Immature natural killer cell (primary cell): ENCODE data around the gene CSF1. TPM values are rescaled to one million over a fixed set of nuclear protein-coding genes. Genes with fewer than 3 reads are reported as not detected.
"Not testable (repeated sequence)": the region's sequence is repeated elsewhere in the genome, so short reads cannot be mapped to it uniquely, and the experiment has no call there.

Source experiments
- DNase-seq, 3 donors: peaks; one replicate each; pipeline ENCODE4 v3.0.0; 2022; ENCODE audit warnings: mixed read lengths in 1 of 3
- H3K27ac Mint-ChIP-seq, 6 donors: one replicate each; pipeline ENCODE4 v1.8.0; 2020; ENCODE audit warnings: mixed read lengths in 6 of 6, mild to moderate bottlenecking in 5 of 6, inconsistent platforms in 4 of 6, moderate library complexity in 3 of 6
- H3K27me3 Mint-ChIP-seq, 3 donors: one replicate each; pipeline ENCODE4 v1.8.0; 2020 to 2021; ENCODE audit warnings: low read depth in 3 of 3, mild to moderate bottlenecking in 3 of 3, mixed read lengths in 3 of 3, moderate library complexity in 3 of 3, inconsistent platforms in 1 of 3
- H3K36me3 Mint-ChIP-seq, 3 donors: one replicate each; pipeline ENCODE4 v1.8.0; 2020; ENCODE audit warnings: mixed read lengths in 3 of 3, inconsistent platforms in 2 of 3, mild to moderate bottlenecking in 2 of 3
- H3K4me1 Mint-ChIP-seq, 2 donors: one replicate each; pipeline ENCODE4 v1.8.0; 2020; ENCODE audit warnings: inconsistent platforms in 2 of 2, mild to moderate bottlenecking in 2 of 2, mixed read lengths in 2 of 2, moderate library complexity in 1 of 2
- H3K4me3 Mint-ChIP-seq, 5 donors: one replicate each; pipeline ENCODE4 v1.8.0; 2020; ENCODE audit warnings: mild to moderate bottlenecking in 5 of 5, mixed read lengths in 5 of 5, inconsistent platforms in 3 of 5, moderate library complexity in 3 of 5
- H3K9me3 Mint-ChIP-seq, 6 donors: one replicate each; pipeline ENCODE4 v1.8.0; 2020; ENCODE audit warnings: mild to moderate bottlenecking in 6 of 6, mixed read lengths in 6 of 6, inconsistent platforms in 4 of 6, moderate library complexity in 3 of 6
- polyA plus RNA-seq, 3 donors: library from polyadenylated mRNA; unstranded; fragments of 300-500 nt; fragmentation: Illumina TruSeq; gene quantifications; one replicate each; pipeline ENCODE4 v1.2.3, GENCODE V29; 2021

CSF1 gene
- polyA plus RNA-seq = under 1 TPM; 0.55 to 0.97 (median 0.65) TPM

- Mint-ChIP-seq H3K27me3 (peaks cover 6 to 22% (median 15%) of the 10 kb centered on the region in 3 donors), H3K9me3 (no peaks in the 10 kb centered on the region), H3K4me3 (peak within 1 kb of the TSS; percentile 75 to 83 (median 80)), H3K36me3 (peaks cover 0 to 3% (median 0%) of the 10 kb centered on the region in 3 donors), H3K27ac (peak within 1 kb of the TSS in 4 of 6 donors; percentile 34 to 81 (median 48)), H3K4me1 (peaks cover 25 to 28% of the 10 kb centered on the region in 2 donors)
- DNase-seq = peak; percentile 47 to 65 (median 48)
Observed at GRCh38 chr1:109910123-109910962, at the start of gene CSF1. Gene CSF1, plus strand, starts transcription at chr1:109910849. Its CDS starts 175 bp downstream, at chr1:109911024.

- not testable (repeated sequence) for H3K27ac Mint-ChIP-seq, H3K9me3 Mint-ChIP-seq, H3K36me3 Mint-ChIP-seq, H3K4me3 Mint-ChIP-seq, H3K4me1 Mint-ChIP-seq, DNase-seq
- H3K27me3 Mint-ChIP-seq = peaks cover 3 to 14% (median 6%) of the 10 kb centered on the region in 3 donors
Observed at GRCh38 chr1:109861616-109862015, 49.0 kb upstream of the CSF1 start.

- Mint-ChIP-seq H3K36me3 (no peaks in the 10 kb centered on the region), H3K4me3 (no peak overlapping the region), H3K27ac (no peak overlapping the region), H3K4me1 (peaks cover 5 to 7% of the 10 kb centered on the region in 2 donors), H3K27me3 (peaks cover 3 to 11% (median 6%) of the 10 kb centered on the region in 3 donors), H3K9me3 (peaks cover 0 to 5% (median 1%) of the 10 kb centered on the region in 6 donors)
- DNase-seq = peak in 1 of 3 donors; percentile 1
Observed at GRCh38 chr1:109863667-109864046, 47.0 kb upstream of the CSF1 start.

- peaks cover 3 to 7% (median 6%) of the 10 kb centered on the region in 3 donors for H3K27me3 Mint-ChIP-seq
- peak in 1 of 3 donors; percentile 7 for DNase-seq
- H3K27ac Mint-ChIP-seq = no peak overlapping the region
- H3K36me3 Mint-ChIP-seq = no peaks in the 10 kb centered on the region
- no peak overlapping the region for H3K4me3 Mint-ChIP-seq
- peaks cover 0 to 5% (median 1%) of the 10 kb centered on the region in 6 donors for H3K9me3 Mint-ChIP-seq
- H3K4me1 Mint-ChIP-seq = peaks cover 5 to 7% of the 10 kb centered on the region in 2 donors
Observed at GRCh38 chr1:109864047-109864822, 46.4 kb upstream of the CSF1 start.

- H3K9me3 Mint-ChIP-seq = peaks cover 0 to 5% (median 0%) of the 10 kb centered on the region in 6 donors
- peaks cover 3 to 7% (median 6%) of the 10 kb centered on the region in 3 donors for H3K27me3 Mint-ChIP-seq
- H3K27ac Mint-ChIP-seq = no peak overlapping the region
- peaks cover 5 to 7% of the 10 kb centered on the region in 2 donors for H3K4me1 Mint-ChIP-seq
- no peak overlapping the region for H3K4me3 Mint-ChIP-seq
- H3K36me3 Mint-ChIP-seq = no peaks in the 10 kb centered on the region
- DNase-seq = no peak
Observed at GRCh38 chr1:109864930-109865612, 45.6 kb upstream of the CSF1 start.

- Mint-ChIP-seq H3K4me3 (no peak overlapping the region), H3K36me3 (no peaks in the 10 kb centered on the region), H3K27me3 (peaks cover 3 to 5% (median 4%) of the 10 kb centered on the region in 3 donors), H3K4me1 (peaks cover 5 to 7% of the 10 kb centered on the region in 2 donors), H3K27ac (no peak overlapping the region), H3K9me3 (no peaks in the 10 kb centered on the region)
- DNase-seq = no peak
Observed at GRCh38 chr1:109866071-109866470, 44.6 kb upstream of the CSF1 start.

- Mint-ChIP-seq H3K4me3 (no peak overlapping the region), H3K4me1 (no peaks in the 10 kb centered on the region), H3K9me3 (no peaks in the 10 kb centered on the region), H3K27me3 (peaks cover 3 to 11% (median 4%) of the 10 kb centered on the region in 3 donors), H3K36me3 (no peaks in the 10 kb centered on the region), H3K27ac (no peak overlapping the region)
- DNase-seq = no peak
Observed at GRCh38 chr1:109873278-109874175, 37.1 kb upstream of the CSF1 start.

- H3K36me3 Mint-ChIP-seq = no peaks in the 10 kb centered on the region
- H3K27me3 Mint-ChIP-seq = peaks cover 3 to 11% (median 4%) of the 10 kb centered on the region in 3 donors
- no peaks in the 10 kb centered on the region for H3K9me3 Mint-ChIP-seq
- no peaks in the 10 kb centered on the region for H3K4me1 Mint-ChIP-seq
- no peak overlapping the region for H3K4me3 Mint-ChIP-seq
- no peak overlapping the region for H3K27ac Mint-ChIP-seq
- DNase-seq = no peak
Observed at GRCh38 chr1:109874445-109874844, 36.2 kb upstream of the CSF1 start.

- no peak for DNase-seq
- H3K4me3 Mint-ChIP-seq = no peak overlapping the region
- H3K9me3 Mint-ChIP-seq = no peaks in the 10 kb centered on the region
- no peaks in the 10 kb centered on the region for H3K36me3 Mint-ChIP-seq
- no peak overlapping the region for H3K27ac Mint-ChIP-seq
- no peaks in the 10 kb centered on the region for H3K4me1 Mint-ChIP-seq
- peaks cover 3 to 11% (median 6%) of the 10 kb centered on the region in 3 donors for H3K27me3 Mint-ChIP-seq
Observed at GRCh38 chr1:109875874-109876273, 34.8 kb upstream of the CSF1 start.

GRCh38 chr1:109876617-109877316 lies 33.9 kb upstream of the CSF1 start:
- Mint-ChIP-seq H3K9me3 (no peaks in the 10 kb centered on the region), H3K27ac (no peak overlapping the region), H3K4me1 (no peaks in the 10 kb centered on the region), H3K36me3 (no peaks in the 10 kb centered on the region), H3K4me3 (no peak overlapping the region), H3K27me3 (peaks cover 3 to 11% (median 6%) of the 10 kb centered on the region in 3 donors)
- no peak for DNase-seq

- H3K4me3 Mint-ChIP-seq = no peak overlapping the region
- H3K27me3 Mint-ChIP-seq = peaks cover 3 to 11% (median 6%) of the 10 kb centered on the region in 3 donors
- no peak overlapping the region for H3K27ac Mint-ChIP-seq
- H3K9me3 Mint-ChIP-seq = no peaks in the 10 kb centered on the region
- H3K36me3 Mint-ChIP-seq = no peaks in the 10 kb centered on the region
- H3K4me1 Mint-ChIP-seq = no peaks in the 10 kb centered on the region
- DNase-seq = no peak
Observed at GRCh38 chr1:109877317-109877771, 33.3 kb upstream of the CSF1 start.

- Mint-ChIP-seq H3K27ac (no peak overlapping the region), H3K9me3 (no peaks in the 10 kb centered on the region), H3K4me1 (no peaks in the 10 kb centered on the region), H3K4me3 (no peak overlapping the region), H3K36me3 (no peaks in the 10 kb centered on the region), H3K27me3 (peaks cover 3 to 11% (median 6%) of the 10 kb centered on the region in 3 donors)
- no peak for DNase-seq
Observed at GRCh38 chr1:109877776-109878175, 32.9 kb upstream of the CSF1 start.
